ENCODE data around the gene CCDC88A.
A peak's percentile ranks its signal among the peaks of the same experiment; 100 is the strongest.
"Not testable (repeated sequence)": the region's sequence is repeated elsewhere in the genome, so short reads cannot be mapped to it uniquely, and the experiment has no call there.

CCDC88A gene

GRCh38 chr2:55309446-55309845, 110.2 kb downstream of the CCDC88A start:
- no peak for DNase-seq (ENCODE audit: low read depth, low spot score)

GRCh38 chr2:55302241-55302640, 117.4 kb downstream of the CCDC88A start:
- DNase-seq (ENCODE audit: low read depth, low spot score), result no peak

DNA sequence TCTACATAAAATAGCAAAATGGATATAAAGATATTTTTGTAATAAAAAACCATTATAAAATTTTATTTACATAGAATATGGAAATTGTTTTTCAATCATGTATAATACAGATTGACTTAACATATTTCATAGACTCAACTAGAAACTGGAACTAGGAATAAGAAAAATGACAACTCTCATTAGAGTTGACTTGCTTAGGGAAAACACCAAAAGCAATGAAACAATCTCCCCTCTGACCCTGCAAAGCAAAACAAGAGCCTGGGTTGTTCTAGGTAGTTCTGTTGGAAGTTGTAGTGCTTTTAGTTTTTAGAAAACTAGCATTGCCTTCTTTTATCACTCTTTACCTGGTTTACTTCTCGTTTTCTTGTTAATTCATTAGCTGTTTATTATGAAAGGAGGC, 118.4 kb downstream of the CCDC88A start:
- no peak for DNase-seq (ENCODE audit: low read depth, low spot score)

- no peak for DNase-seq (ENCODE audit: low read depth, low spot score)
These were observed 123.3 kb downstream of the CCDC88A start for GRCh38 chr2:55296393-55296792.

GRCh38 chr2:55283083-55283482, 136.6 kb downstream of the CCDC88A start:
- DNase-seq (ENCODE audit: low read depth, low spot score), result no peak

GRCh38 chr2:55282110-55282917, 137.3 kb downstream of the CCDC88A start:
- peak; percentile 80 for DNase-seq (ENCODE audit: low read depth, low spot score)

DNA sequence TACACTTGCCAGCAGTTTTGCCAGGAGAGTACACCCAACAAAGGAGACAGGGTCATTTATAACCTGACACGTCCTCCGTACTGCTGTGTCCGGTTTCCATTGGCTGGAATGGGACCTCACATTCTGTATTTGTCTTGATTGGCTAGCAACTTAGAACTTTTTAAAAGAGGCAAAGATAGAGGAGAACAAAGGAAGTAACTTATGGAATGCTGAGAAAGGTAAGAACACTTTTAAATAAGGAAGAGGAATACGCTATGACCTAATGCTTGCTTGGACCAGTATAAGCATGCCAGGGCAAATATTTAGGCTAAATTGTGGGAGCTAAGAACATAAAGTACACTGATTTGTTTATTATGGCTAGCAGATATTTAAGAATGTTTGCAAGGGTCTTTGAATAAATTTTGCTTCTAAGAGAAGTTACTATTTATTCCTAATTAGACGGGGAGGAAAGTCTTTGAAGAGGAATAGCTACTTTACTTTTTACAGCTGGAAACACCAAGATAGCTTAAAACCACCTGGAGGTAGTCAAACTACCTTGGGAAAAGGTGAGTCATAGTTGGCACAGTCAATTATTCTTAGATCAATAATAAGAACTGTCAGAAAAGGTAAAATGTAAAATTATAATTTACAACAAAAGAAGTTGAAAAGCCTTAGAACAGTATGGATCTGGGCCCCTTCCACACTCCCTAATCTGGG, 138.7 kb downstream of the CCDC88A start:
- not testable (repeated sequence) for DNase-seq (ENCODE audit: low read depth, low spot score)

GRCh38 chr2:55279859-55280424, 139.7 kb downstream of the CCDC88A start:
- DNase-seq (ENCODE audit: low read depth, low spot score), result not testable (repeated sequence)

DNA sequence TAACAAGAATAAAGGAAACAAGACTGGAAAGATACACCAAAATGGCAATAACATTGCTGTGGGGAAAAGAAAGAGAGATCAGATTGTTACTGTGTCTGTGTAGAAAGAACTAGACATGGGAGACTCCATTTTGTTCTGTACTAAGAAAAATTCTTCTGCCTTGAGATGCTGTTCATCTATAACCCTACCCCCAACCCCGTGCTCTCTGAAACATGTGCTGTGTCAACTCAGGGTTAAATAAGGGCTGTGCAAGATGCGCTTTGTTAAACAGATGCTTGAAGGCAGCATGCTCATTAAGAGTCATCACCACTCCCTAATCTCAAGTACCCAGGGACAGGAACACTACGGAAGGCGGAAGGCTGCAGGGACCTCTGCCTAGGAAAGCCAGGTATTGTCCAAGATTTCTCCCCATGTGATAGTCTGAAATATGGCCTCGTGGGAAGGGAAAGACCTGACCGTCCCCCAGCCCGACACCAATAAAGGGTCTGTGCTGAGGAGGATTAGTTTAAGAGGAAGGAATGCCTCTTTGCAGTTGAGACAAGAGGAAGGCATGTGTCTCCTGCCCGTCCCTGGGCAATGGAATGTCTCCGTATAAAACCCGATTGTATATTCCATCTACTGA, 140.3 kb downstream of the CCDC88A start:
- not testable (repeated sequence) for DNase-seq (ENCODE audit: low read depth, low spot score)

DNA sequence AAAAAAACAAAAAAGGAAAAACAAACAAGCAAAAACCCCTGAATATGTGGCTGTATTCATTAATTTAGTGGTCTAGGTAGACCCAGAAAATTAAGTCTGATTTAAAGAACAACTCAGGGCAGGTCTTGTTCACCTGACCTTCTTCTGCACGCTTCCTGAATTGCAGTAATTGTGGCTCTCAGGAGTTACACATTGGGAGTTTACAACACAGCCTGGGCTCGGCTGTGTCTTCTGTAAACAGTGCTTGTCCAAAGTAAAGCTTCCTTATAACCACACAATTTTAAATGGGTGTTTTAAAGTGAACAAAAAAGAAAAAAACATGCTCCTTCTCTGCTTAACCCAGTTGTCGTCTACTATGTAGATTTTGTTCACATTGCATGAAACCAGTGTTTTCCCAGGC, 142.3 kb downstream of the CCDC88A start:
- no peak for DNase-seq (ENCODE audit: low read depth, low spot score)

GRCh38 chr2:55274346-55274745, 145.3 kb downstream of the CCDC88A start:
- not testable (repeated sequence) for DNase-seq (ENCODE audit: low read depth, low spot score)

DNA sequence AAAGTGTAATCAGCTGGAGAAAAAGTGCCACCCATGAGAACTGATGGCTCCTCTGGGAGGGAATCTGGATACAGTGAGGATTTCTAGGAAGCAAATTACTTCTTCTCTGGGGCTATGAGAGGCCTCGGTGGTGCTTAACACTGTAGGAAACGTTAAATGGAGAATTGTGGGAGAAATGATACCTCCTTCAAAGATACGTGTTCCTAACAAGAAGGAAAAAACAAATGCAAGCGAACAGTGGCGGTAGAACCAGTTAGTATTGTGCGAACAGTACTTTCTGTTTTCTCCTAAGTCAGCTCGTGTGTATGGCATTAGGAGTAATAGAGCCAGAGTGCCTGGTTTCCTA, 150.0 kb downstream of the CCDC88A start:
- no peak for DNase-seq (ENCODE audit: low read depth, low spot score)

GRCh38 chr2:55268907-55269644, 150.6 kb downstream of the CCDC88A start, which contains the start of gene MTIF2:
Gene MTIF2, minus strand, starts transcription at chr2:55269231. Its CDS starts 5,373 bp downstream, at chr2:55263858.
- peak; percentile 81 for DNase-seq (ENCODE audit: low read depth, low spot score)

DNA sequence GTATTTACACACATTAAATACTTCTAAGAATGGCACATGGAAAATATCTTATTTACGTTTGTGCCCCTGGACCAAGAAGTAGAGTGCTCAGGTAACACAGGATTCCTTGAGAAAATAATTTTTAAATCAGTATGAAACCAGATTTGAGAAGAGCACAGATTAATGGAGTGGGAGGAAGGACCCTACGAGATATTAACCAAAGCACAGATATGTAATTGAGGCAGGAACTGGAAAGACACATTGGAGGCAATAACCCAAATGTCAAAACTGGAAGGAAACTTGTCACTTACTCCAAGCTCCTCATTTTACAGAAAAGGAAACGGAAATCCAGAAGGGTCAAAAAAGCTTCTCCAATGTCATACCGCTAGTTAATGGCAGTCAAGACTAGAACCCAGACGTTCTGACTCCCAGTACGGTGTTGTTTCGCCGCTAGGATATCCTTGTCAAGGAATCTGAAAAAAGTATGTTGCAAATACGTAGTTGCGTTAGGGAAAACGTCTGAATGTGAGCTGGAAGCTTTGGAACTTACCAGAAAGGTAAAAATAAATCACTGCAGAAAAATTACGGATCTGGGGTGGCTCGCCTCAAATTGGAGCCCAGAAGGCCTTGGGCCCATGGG, 151.3 kb downstream of the CCDC88A start:
- no peak for DNase-seq (ENCODE audit: low read depth, low spot score)

GRCh38 chr2:55259586-55259985, 160.1 kb downstream of the CCDC88A start:
- DNase-seq (ENCODE audit: low read depth, low spot score), result not testable (repeated sequence)

DNA sequence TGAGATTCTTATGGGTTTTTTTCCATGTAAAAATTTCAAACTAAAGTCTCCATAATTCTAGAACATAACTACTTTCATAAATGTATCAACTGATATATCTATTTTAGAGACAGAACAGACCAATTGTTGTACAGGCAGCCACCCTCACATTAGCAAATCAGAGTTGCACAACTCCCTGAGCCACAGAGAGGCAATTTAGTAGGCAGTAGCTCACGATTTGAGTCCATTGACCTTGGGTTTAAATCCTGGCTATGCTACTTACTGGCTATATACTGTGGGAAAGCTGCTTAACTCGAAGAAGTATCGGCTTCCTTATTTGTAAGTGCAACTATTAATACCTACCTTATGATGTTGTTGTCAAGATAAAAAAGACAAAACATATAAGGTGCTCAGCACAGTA, 166.8 kb downstream of the CCDC88A start:
- no peak for DNase-seq (ENCODE audit: low read depth, low spot score)

GRCh38 chr2:55247025-55247424, 172.6 kb downstream of the CCDC88A start:
- no peak for DNase-seq (ENCODE audit: low read depth, low spot score)

GRCh38 chr2:55245411-55245810, 174.2 kb downstream of the CCDC88A start:
- DNase-seq (ENCODE audit: low read depth, low spot score), result no peak

DNA sequence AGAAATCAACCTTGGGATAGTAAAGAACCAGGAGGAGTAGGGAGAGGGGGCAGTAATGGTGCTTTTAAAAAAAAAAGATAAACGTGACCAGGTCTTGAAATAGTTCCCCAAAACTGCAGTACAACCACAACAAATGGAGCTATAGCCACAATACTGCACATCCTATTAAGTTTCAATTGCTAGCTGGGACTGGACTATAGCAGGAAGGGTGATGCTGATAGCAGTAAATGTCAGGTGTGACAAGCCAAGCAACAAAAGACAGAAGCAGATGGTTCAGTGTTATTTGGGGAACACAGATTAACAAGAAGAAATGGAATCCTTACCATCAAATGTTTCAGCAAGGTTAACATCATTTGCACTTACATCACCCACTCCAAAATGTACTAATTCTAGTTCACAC, 177.0 kb downstream of the CCDC88A start:
- no peak for DNase-seq (ENCODE audit: low read depth, low spot score)

DNA sequence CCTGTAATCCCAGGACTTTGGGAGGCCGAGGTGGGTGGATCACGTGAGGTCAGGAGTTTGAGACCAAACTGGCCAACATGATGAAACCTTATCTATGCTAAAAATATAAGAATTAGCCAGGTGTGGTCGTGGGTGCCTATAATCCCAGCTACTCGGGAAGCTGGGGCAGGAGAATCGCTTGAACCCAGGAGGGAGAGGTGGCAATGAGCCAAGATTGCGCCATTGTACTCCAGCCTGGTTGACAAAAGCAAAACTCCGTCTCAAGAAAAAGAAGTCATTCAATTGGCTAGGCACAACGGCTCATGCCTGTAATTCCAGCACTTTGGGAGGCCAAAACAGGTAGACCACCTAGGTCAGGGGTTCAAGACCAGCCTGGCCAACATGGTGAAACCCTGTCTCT, 178.1 kb downstream of the CCDC88A start:
- not testable (repeated sequence) for DNase-seq (ENCODE audit: low read depth, low spot score)

DNA sequence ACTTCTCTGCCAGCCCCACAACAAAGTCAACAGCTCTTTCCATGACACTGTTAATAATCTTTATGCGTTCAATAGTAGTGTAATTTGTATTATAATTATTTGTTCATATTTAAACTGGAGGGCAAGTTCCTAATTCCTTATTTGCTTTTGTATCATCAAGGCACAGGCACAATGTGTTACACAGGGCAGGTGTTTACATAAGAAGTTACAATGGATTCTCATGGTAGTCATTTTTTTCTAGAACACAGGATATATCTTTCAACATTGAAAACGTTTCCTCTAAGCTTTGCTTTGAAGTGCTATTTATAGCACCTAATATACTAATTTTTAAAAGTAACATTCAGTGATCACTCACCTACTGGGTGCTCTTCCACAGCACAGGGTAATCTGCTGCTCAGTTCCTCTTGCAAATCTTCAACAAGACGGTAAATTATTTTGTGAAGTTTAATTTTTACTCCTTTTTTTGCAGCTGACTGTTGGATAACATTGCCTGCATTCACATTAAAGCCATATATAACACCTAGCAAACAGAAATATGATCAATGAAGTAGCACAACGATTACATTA, 179.9 kb downstream of the CCDC88A start:
- DNase-seq (ENCODE audit: low read depth, low spot score), result no peak
